LNCAP (cell line): ENCODE data around the gene ATN1.
A peak's percentile ranks its signal among the peaks of the same experiment; 100 is the strongest.

Experiments
- TF ChIP-seq, protein P1 (sequence below): fragments of 450-650 bp; IDR thresholded peaks from 2 replicates; pipeline ENCODE4 v1.5.1; 2017; ENCODE audit warnings: mild to moderate bottlenecking

The ATN1 gene

DNA sequence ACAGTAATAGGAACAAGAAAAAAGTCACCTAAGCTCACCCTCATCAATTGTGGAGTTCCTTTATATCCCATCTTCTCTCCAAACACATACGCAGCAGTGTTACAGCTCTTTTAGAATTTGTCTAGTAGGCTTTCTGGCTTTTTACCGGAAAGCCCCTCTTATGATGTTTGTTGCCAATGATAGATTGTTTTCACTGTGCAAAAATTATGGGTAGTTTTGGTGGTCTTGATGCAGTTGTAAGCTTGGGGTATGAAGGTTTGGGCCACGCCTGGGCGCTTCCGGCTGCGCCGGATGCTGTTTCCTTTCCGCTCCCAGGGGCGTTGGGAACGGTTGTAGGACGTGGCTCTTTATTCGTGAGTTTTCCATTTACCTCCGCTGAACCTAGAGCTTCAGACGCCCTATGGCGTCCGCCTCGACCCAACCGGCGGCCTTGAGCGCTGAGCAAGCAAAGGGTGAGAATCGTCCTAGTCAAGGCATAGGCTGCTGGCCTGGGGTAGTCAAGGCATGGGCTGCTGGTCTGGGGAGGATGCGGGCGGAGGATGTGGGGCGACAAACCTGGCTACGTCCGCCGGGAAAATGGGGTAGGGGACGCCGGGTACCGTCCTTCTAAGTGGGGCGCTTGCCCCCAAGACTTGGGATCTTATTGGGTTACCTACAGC, 16.1 kb downstream of the ATN1 start, which contains the start of the genes C12orf57 and RNU7-1:
TSS of gene C12orf57 (plus strand) at position 301 of the 659 bp plus-strand sequence. CDS start at position 401, 100 bp downstream.
TSS of gene RNU7-1 (plus strand) at position 95 of the 659 bp plus-strand sequence.
- TF ChIP-seq, protein P1, sequence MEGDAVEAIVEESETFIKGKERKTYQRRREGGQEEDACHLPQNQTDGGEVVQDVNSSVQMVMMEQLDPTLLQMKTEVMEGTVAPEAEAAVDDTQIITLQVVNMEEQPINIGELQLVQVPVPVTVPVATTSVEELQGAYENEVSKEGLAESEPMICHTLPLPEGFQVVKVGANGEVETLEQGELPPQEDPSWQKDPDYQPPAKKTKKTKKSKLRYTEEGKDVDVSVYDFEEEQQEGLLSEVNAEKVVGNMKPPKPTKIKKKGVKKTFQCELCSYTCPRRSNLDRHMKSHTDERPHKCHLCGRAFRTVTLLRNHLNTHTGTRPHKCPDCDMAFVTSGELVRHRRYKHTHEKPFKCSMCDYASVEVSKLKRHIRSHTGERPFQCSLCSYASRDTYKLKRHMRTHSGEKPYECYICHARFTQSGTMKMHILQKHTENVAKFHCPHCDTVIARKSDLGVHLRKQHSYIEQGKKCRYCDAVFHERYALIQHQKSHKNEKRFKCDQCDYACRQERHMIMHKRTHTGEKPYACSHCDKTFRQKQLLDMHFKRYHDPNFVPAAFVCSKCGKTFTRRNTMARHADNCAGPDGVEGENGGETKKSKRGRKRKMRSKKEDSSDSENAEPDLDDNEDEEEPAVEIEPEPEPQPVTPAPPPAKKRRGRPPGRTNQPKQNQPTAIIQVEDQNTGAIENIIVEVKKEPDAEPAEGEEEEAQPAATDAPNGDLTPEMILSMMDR, result no peak

DNA sequence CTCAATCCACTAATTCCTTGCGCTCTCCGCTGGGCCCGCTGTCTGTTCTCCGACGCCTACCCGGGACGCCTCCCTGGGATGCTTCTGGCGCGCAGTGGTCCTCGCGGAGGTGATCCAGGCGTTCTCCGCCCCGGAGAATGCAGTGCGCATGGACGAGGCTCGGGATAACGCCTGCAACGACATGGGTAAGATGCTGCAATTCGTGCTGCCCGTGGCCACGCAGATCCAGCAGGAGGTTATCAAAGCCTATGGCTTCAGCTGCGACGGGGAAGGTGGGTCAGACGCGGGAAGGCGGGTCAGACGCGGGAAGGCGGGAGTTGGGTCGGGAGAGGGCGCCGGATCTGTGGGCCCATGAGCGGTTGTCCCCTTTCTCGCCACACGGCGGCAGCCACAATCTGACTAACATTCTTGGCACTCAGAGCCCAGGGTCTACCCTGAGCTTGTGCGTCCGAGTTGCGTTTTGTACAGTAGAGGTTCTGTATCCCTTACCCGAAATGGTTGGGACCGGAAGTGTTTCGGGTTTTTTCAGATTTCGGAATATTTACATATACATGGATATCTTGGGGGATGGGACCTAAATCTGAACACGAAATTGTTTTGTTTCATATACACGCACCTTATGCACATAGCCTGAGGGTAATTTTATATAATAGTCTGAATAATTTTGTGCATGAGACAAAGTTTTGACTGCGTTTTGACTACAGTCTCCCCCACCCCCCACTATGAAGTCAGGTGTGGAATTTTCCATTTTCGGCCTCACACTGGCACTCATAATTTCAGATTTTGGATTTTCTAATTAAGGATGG, 16.8 kb downstream of the ATN1 start:
- TF ChIP-seq, protein P1, result peak; percentile 84

DNA sequence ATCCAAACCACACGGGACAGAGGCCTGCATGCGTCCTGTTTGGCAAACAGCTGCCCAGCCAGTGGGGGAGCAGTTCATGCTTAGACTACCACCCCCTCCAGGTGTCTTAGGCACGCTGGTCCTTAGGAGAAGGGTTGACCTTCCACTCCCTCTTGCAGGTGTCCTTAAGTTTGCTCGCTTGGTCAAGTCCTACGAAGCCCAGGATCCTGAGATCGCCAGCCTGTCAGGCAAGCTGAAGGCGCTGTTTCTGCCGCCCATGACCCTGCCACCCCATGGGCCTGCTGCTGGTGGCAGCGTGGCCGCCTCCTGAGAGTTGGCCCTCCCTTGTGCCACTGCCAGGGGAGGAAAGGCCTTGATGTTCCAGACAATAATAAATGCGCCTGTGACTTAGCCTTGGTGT, 17.9 kb downstream of the ATN1 start:
- TF ChIP-seq, protein P1, result no peak

DNA sequence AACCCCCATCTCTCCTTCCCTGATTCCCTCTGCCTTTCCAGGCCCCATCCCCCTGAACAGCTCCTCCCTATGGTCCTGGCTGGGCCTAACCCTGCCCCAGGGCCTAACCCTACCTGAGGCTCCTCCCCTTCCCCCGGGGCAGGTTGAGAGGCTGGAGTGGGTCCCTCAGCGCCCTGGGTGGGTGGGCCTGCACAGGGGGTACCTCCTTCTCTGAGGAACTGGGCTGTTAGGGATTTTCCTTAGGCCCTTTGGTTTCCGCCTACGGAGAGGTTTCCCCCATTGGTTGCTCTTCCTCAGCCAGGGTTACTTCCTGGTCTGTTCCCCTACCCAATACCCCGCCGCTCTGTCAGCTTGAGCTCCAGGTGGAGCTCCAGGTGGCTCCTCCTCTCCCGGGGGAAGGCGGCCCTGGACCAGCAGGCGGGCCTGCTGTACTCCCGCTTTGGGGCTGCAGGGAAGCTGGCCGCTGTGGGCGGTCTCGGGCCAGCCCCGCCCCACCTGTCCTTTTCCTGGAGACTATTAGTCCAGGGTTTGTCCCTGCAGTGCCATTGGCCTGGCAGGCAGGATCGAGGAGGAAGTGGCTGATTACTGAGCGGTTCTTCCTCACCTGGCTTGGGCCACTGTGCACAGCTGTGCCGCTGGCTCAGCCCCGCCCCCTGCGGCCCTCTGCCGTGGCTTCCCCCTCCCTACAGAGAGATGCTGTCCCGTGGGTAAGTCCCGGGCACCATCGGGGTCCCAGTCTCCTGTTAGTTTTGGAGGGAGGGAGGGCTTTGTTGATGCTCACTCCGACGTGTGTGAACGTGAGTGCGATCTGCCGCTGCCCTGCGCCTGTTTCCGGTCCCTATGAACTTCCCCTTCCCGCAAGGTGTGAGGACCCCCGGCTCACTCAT, 18.5 kb downstream of the ATN1 start:
- TF ChIP-seq, protein P1, result no peak

DNA sequence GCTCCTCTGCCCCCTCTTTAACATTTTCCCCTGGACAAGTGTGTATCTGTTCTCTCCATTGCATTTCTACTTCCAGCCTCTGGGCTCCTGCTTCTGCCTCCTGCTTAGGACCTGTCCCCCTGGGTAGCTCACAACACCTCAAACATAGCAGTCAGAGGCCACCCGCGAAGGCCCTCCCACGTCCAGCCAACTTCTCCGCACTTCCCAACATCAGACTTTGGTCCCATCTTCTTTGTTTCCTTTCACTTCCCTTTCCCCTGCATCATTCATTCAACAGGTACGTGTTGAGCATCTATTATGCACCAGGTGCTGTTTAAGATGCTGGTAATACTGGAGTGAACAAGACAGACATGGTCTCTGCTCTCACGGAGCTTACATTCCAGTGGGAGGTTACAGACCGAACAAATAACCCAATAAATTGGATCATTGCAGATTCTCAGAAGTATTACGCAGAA, 19.2 kb downstream of the ATN1 start:
- TF ChIP-seq, protein P1, result no peak

DNA sequence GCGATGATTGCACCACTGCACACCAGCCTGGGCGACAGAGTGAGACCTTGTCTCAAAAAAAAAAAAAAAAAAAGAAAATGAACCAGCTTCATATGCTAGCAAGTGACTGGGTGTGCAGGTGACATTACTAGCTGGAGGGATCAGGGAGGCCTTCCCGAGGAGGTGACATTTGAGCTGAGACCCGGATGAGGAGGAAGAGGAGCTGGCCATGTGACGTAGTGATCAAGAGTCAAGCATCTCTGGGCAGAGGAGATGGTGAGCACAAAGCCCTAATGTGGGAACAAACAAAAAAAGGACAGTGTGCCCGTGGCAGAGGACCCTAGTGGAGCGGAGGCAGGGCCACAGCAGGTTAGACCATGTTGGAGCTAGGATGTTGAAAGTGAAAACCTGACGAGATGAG, 19.9 kb downstream of the ATN1 start:
- TF ChIP-seq, protein P1, result no peak
